Raji (cell line): ENCODE results near the gene CARD18.

Experiments used
- POLR2A ChIP-seq: IDR thresholded peaks from 2 replicates; pipeline ENCODE4 v1.6.1; 2011; ENCODE audit warnings: low read depth, low read length, control low read depth; ENCODE audit not compliant: insufficient read depth

The CARD18 gene

GRCh38 chr11:105139669-105140068 lies at the start of gene CARD18:
CARD18 (minus strand) TSS chr11:105139769; CDS start chr11:105139726, 43 bp downstream.
- TF ChIP-seq POLR2A = no peak

GRCh38 chr11:105183987-105184386 lies 44.4 kb upstream of the CARD18 start:
- no peak for TF ChIP-seq POLR2A

DNA sequence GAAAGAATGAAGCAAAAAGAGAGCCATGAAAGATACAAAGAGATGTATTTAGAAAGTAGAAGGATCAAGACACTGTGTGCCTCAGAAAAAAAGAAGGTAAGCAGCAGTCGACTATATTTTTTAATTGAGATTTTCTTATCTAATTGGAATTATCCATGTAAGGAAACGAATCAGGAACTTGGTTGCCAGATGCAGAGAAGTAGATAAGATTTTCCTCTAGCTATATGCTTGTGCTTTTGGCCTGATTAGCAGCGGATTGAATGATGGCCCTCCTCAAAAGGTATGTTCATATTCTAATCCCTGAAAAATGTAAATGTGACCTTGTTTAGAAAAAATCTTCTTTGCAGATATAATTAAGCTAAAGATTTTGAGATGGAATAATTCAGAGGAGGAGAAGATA lies 43.9 kb upstream of the CARD18 start:
- TF ChIP-seq POLR2A = no peak

DNA sequence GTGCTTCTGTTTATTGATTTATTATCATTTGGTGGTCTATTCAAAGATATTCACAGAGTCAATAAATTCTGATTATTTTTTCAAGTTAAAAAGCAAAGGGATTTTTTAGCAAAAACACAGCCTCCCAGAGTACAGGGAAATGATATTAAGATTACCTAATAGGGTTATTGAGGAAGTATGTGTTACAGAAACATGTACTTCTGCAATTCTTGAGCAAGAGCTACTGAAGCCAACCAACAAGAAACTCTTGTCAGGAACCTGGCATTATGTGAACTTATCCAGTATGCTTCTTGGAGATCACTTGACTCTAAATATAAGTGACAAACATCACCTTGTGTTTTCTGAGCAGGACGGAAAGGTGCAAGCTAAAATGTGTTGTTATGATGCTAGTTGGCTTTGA lies 42.0 kb upstream of the CARD18 start:
- TF ChIP-seq POLR2A = no peak

- no peak for TF ChIP-seq POLR2A
Measured at GRCh38 chr11:105181100-105181499, 41.5 kb upstream of the CARD18 start.

- no peak for TF ChIP-seq POLR2A
Measured at GRCh38 chr11:105179542-105180278, 40.1 kb upstream of the CARD18 start.

GRCh38 chr11:105177658-105178057 lies 38.1 kb upstream of the CARD18 start:
- TF ChIP-seq POLR2A = no peak

DNA sequence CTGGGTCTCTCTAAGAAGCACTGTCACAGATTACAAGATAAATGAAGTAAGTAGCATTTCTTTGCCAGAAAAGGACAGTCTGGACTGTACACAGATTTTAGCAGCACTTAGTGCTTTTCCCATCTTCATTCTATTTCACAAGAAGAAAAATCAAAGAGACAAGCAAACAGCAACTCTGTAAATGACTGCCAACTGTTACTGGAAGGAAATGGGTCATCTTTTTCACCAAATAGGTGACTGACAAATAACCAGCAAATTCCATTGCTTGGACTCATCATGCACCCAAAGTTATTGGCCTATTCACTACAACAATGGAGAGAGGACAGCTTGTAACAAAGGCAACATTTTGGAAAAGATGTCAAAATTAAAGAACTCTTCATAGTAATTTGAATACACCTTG lies 28.9 kb upstream of the CARD18 start:
- TF ChIP-seq POLR2A = no peak

GRCh38 chr11:105167244-105167643 lies 27.7 kb upstream of the CARD18 start:
- TF ChIP-seq POLR2A = no peak

DNA sequence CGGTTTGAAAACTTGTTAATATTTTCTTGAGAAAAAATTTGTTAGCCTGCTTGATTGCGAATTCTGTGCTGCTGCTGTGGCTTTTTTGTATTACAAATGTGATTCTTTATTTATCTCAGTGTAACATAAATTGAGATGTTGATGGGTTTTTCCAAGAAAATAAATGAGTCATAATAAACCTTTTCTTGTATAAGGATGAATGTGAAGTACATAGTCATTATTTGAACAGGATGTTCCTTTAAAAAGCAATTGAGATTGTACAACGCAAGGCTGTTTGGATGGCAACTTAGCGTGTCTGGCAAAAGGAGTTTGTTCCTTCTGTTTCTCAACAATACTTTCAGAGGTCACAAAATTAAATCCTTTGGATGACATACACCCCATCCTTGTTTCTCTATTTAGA lies 24.6 kb upstream of the CARD18 start:
- TF ChIP-seq POLR2A = no peak

- no peak for TF ChIP-seq POLR2A
Measured at GRCh38 chr11:105162506-105162905, 22.9 kb upstream of the CARD18 start.

DNA sequence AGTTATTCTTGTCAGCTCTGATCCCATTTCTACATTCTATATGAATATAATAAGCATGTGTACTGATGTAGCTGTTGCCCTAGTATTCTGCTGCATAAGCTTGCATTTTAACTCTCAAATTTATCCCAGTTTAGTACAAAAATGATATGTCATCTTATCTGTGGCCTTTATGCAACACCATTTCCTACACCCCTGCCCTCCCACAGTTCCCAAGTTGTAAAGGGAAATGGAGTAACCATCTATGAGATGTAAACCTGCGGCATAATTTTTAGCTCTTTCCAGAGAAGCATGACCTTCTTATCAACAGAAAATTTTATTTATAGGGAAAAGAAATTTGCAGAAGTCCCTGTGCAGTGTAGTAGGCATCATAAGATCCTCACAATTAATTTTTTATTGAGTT lies 18.9 kb upstream of the CARD18 start:
- TF ChIP-seq POLR2A = no peak

DNA sequence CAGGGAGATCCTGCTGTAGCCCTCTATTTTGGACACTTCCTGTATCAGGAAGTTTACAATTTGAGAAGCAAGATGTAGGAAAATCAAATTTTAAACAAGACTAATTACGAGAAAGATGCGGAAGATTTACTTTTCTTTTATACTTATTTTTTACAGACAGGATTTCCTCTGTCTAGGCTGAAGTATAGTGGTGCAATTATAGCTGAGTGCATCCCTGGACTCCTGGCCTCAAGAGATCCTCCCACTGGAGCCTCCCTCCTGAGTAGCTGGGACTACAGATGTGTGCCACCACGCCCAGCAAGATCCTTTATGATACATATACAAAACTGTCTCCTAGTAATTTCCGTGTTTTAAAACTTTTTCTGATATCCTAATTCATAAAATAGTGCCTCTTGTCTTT lies 17.2 kb upstream of the CARD18 start:
- no peak for TF ChIP-seq POLR2A

DNA sequence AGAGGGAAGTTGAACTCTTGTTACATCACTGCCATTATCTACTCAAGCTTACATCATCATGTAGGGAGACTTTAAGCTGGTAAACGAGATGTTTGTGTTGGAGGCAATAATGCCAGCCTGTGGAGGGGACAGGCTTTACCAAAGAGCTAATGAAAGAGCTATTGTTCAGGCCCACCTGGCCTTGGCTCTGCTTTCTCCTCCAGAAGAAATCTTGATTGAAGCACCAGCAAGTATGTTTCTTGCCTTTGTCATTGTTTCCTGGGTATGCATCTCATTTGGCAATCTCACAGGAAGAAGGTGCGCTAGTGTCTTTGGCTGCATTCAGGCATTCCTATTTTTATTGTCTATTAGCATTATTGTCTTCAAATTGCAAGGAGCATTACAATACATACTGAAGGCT lies 16.7 kb upstream of the CARD18 start:
- no peak for TF ChIP-seq POLR2A

DNA sequence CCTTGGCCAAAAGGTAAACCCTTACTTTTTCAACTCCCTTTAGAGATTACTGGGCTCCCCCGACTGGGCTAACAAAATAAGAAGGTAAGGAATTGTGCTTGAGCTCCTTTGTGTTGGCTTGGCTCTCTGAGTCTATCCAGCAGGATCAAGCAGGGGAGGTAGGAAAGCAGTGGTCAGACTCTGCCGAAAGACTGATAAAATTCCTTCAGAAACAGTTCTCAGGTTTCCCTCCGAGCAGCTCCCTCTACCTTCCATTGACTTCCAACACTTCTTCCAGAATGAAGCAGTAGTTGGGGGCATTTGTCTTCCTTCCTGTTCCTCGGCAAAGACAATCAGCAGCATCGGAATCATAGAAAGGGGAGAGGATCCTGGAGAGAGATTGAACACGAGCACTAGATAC lies 16.1 kb upstream of the CARD18 start:
- TF ChIP-seq POLR2A = no peak

GRCh38 chr11:105153392-105153791 lies 13.8 kb upstream of the CARD18 start:
- TF ChIP-seq POLR2A = no peak

GRCh38 chr11:105152560-105152959 lies 13.0 kb upstream of the CARD18 start:
- TF ChIP-seq POLR2A = no peak
